Endodermal cell (in vitro differentiated cells): Measurements from ENCODE around the gene FCHO1. TPM values are rescaled to one million over a fixed set of nuclear protein-coding genes. Genes with fewer than 3 reads are reported as not detected.

Source experiments
- DNase-seq: peaks from one replicate; pipeline ENCODE4 v3.0.0-alpha.2; 2017
- H3K27ac ChIP-seq: 2 replicates; pipeline ENCODE4 v1.5.1; 2013; ENCODE audit warnings: mild to moderate bottlenecking, low read depth, low read length, moderate library complexity
- H3K27me3 ChIP-seq: 2 replicates; pipeline ENCODE4 v1.6.1; 2013; ENCODE audit warnings: mild to moderate bottlenecking, low read length, moderate library complexity; ENCODE audit not compliant: insufficient read depth, control insufficient read depth, poor library complexity, severe bottlenecking
- H3K36me3 ChIP-seq: 2 replicates; pipeline ENCODE4 v1.7.0; 2013; ENCODE audit warnings: mild to moderate bottlenecking, low read length, moderate library complexity; ENCODE audit not compliant: control insufficient read depth, insufficient read depth
- H3K4me1 ChIP-seq: one replicate; pipeline ENCODE4 v1.7.0; 2013; ENCODE audit warnings: low read length; ENCODE audit not compliant: control insufficient read depth, insufficient read depth
- H3K4me3 ChIP-seq: 2 replicates; pipeline ENCODE4 v1.5.1; 2013; ENCODE audit warnings: mild to moderate bottlenecking, low read length, moderate library complexity
- H3K9ac ChIP-seq: 2 replicates; pipeline ENCODE4 v1.6.1; 2013; ENCODE audit warnings: mild to moderate bottlenecking, low read length, moderate library complexity; ENCODE audit not compliant: poor library complexity, severe bottlenecking; ENCODE audit errors: extremely low read depth
- H3K9me3 ChIP-seq: 2 replicates; pipeline ENCODE4 v1.6.1; 2013; ENCODE audit warnings: mild to moderate bottlenecking, low read length, moderate library complexity; ENCODE audit not compliant: control insufficient read depth
- H3K27ac Mint-ChIP-seq: 2 replicates; pipeline ENCODE4 v1.8.0; 2020; ENCODE audit warnings: mixed read lengths
- H3K27me3 Mint-ChIP-seq: 2 replicates; pipeline ENCODE4 v1.8.0; 2021; ENCODE audit warnings: mild to moderate bottlenecking, mixed read lengths; ENCODE audit not compliant: insufficient read depth
- H3K36me3 Mint-ChIP-seq: 2 replicates; pipeline ENCODE4 v1.8.0; 2020; ENCODE audit warnings: low read depth, mixed read lengths
- H3K4me1 Mint-ChIP-seq: 2 replicates; pipeline ENCODE4 v1.8.0; 2020; ENCODE audit warnings: mixed read lengths
- H3K4me3 Mint-ChIP-seq: 2 replicates; pipeline ENCODE4 v1.8.0; 2020; ENCODE audit warnings: mild to moderate bottlenecking, moderate library complexity, mixed read lengths
- H3K9me3 Mint-ChIP-seq: 2 replicates; pipeline ENCODE4 v1.8.0; 2020; ENCODE audit warnings: mild to moderate bottlenecking, mixed read lengths
- WGBS, 2 experiments: methylation state at CpG; one replicate each; pipeline versions ENCODE4 v1.1.5 to v1.1.7; 2013; ENCODE audit warnings: missing lambda C conversion rate in 2 of 2, mixed read lengths in 1 of 2; ENCODE audit not compliant: insufficient coverage in 1 of 2, insufficient read length in 1 of 2; 5-methylcytosine and 5-hydroxymethylcytosine counted together
- total RNA-seq, 2 donors: library from RNA; stranded (reverse); fragmentation: NEBNext Ultra II Directional in 1 of 2; extraction: Animal tissue kit (Norgen Biotek cat#: 25700) in 1 of 2; gene quantifications; 2 replicates in 1 of 2; 3 replicates in 1 of 2; pipeline ENCODE4 v1.2.1, GENCODE V29; 2021
- TF ChIP-seq, protein P1 (sequence below): fragments of 200-600 bp; sonication (generic); conservative IDR thresholded peaks from 2 replicates; pipeline ENCODE4 v1.5.0; 2021; ENCODE audit warnings: antibody characterized with exemption, mild to moderate bottlenecking

Gene FCHO1
- total RNA-seq, 2 donors from 2014 or later: 8.5 to 10.2 TPM

DNA sequence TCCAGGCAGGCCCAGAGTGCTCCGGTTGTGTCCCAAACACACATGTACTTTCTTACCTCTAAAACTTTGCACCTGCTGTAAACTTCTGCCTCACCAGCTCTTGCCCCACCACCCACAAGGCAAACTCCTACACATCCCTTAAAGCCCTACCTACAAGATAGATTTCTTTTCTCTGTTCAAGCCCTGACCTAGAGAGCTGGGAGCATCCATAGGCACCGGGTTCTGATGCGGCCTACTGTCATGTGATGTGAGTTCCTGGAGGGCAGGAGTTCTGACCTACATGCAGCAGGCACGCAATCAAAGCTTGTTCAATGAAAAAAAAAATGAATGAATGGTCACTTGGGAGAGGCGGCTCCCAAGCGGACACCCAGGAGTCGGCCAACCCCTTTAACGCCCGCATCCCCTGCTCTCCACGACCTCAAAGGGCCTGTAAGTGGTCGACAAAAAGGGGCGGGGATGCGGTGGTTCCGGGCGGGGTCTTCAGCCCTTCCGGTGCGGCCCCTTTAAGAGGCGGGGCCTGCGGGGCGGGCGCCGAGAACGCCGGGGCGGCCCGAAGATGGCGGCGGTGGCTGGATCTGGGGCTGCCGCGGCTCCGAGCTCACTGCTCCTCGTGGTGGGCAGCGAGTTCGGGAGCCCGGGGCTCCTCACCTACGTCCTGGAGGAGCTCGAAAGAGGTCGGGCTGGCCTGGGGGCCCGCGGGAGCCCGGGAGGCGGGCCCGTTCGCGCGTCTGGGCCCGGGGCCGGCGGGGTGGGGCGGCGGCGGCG, 32.1 kb upstream of the FCHO1 start, which contains the start of gene MAP1S:
Gene MAP1S, plus strand, starts transcription at position 534 of the 765 bp plus-strand sequence. Its CDS starts 23 bp downstream, at position 557.
- Histone ChIP-seq H3K9ac (peak within 1 kb of the TSS; percentile 63), H3K9me3 (no peaks in the 10 kb centered on the region), H3K27ac (no peak within 1 kb of the TSS), H3K4me3 (peak within 1 kb of the TSS; percentile 95), H3K36me3 (peaks cover 12% of the 10 kb centered on the region), H3K4me1 (no peaks in the 10 kb centered on the region), H3K27me3 (no peaks in the 10 kb centered on the region)
- H3K9me3 Mint-ChIP-seq: no peaks in the 10 kb centered on the region
- H3K27me3 Mint-ChIP-seq: no peaks in the 10 kb centered on the region
- 3 to 7% methylated on average over 6 to 53 of the region's 53 CpGs for WGBS, 2 experiments
- H3K4me3 Mint-ChIP-seq: peak within 1 kb of the TSS; percentile 73
- peak; percentile 95 for DNase-seq
- TF ChIP-seq, protein P1, sequence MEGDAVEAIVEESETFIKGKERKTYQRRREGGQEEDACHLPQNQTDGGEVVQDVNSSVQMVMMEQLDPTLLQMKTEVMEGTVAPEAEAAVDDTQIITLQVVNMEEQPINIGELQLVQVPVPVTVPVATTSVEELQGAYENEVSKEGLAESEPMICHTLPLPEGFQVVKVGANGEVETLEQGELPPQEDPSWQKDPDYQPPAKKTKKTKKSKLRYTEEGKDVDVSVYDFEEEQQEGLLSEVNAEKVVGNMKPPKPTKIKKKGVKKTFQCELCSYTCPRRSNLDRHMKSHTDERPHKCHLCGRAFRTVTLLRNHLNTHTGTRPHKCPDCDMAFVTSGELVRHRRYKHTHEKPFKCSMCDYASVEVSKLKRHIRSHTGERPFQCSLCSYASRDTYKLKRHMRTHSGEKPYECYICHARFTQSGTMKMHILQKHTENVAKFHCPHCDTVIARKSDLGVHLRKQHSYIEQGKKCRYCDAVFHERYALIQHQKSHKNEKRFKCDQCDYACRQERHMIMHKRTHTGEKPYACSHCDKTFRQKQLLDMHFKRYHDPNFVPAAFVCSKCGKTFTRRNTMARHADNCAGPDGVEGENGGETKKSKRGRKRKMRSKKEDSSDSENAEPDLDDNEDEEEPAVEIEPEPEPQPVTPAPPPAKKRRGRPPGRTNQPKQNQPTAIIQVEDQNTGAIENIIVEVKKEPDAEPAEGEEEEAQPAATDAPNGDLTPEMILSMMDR: no peak
- H3K36me3 Mint-ChIP-seq: peaks cover 24% of the 10 kb centered on the region
- H3K27ac Mint-ChIP-seq: peak within 1 kb of the TSS; percentile 70
- peaks cover 12% of the 10 kb centered on the region for H3K4me1 Mint-ChIP-seq

GRCh38 chr19:17719730-17720400, 31.4 kb upstream of the FCHO1 start:
- H3K27ac Mint-ChIP-seq: peak overlapping the region; percentile 70
- peak; percentile 63 for DNase-seq
- H3K4me3 Mint-ChIP-seq: peak overlapping the region; percentile 73
- TF ChIP-seq, protein P1: no peak
- peaks cover 12% of the 10 kb centered on the region for H3K4me1 Mint-ChIP-seq
- 10 to 17% methylated on average over 25 to 38 of the region's 38 CpGs for WGBS, 2 experiments
- peaks cover 32% of the 10 kb centered on the region for H3K36me3 Mint-ChIP-seq
- H3K27me3 ChIP-seq: no peaks in the 10 kb centered on the region
- peak overlapping the region; percentile 63 for H3K9ac ChIP-seq
- no peaks in the 10 kb centered on the region for H3K9me3 Mint-ChIP-seq
- peak overlapping the region; percentile 95 for H3K4me3 ChIP-seq
- no peaks in the 10 kb centered on the region for H3K9me3 ChIP-seq
- H3K27ac ChIP-seq: no peak overlapping the region
- no peaks in the 10 kb centered on the region for H3K27me3 Mint-ChIP-seq
- H3K4me1 ChIP-seq: no peaks in the 10 kb centered on the region
- peaks cover 18% of the 10 kb centered on the region for H3K36me3 ChIP-seq

DNA sequence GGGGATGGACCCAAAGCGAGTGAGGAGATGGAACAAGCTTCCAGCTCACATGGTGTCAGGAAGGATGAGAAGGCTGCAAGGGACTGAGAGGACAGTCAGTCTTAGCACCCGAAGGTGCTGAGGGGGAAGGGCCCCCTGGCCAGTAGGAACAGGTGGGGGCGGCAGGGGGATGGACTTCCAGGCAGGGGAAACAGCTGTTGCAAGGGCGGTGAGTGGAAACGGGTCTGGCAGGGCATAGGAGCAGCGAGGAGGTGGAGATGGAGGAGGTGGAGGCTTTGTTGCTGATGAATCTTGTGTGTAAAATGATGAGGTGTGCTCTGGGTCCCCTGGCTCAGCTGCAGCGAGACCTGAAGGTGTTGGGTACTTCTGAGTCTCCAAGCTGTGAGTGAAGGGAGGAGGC, 30.8 kb upstream of the FCHO1 start:
- Histone ChIP-seq H3K4me1 (no peaks in the 10 kb centered on the region), H3K4me3 (peak overlapping the region; percentile 95), H3K27ac (no peak overlapping the region), H3K27me3 (no peaks in the 10 kb centered on the region), H3K9ac (peak overlapping the region; percentile 63), H3K9me3 (no peaks in the 10 kb centered on the region), H3K36me3 (peaks cover 24% of the 10 kb centered on the region)
- DNase-seq: no peak
- Mint-ChIP-seq H3K36me3 (peaks cover 36% of the 10 kb centered on the region), H3K9me3 (no peaks in the 10 kb centered on the region), H3K4me1 (peaks cover 12% of the 10 kb centered on the region), H3K4me3 (peak overlapping the region; percentile 73), H3K27ac (peak overlapping the region; percentile 70), H3K27me3 (no peaks in the 10 kb centered on the region)
- 68 to 71% methylated on average over 3 to 7 of the region's 7 CpGs for WGBS, 2 experiments
- TF ChIP-seq, protein P1: no peak
